GM23338 (cell line): ENCODE data around the gene RFX3. TPM values are rescaled to one million over a fixed set of nuclear protein-coding genes. Genes with fewer than 3 reads are reported as not detected.

Experiments used
- ATAC-seq: fragments of 200-7000 bp; cut with Tn5 transposase; 3 replicates; pipeline ENCODE4 v1.9.1; 2020
- DNase-seq: peaks from one replicate; pipeline ENCODE4 v3.0.0-alpha.2; 2015; ENCODE audit warnings: low spot score
- H2AFZ ChIP-seq: fragments of 200-600 bp; sonication (generic); 2 replicates; pipeline ENCODE4 v1.8.0; 2016; ENCODE audit warnings: antibody characterized with exemption, mild to moderate bottlenecking, moderate library complexity
- H3F3A ChIP-seq: fragments of 200-600 bp; sonication (generic); replicated peaks from 2 replicates; pipeline ENCODE4 v1.8.0; 2017; ENCODE audit warnings: antibody characterized with exemption, mixed run types, low read depth
- H3K27ac ChIP-seq: fragments of 200-600 bp; sonication (generic); 2 replicates; pipeline ENCODE4 v1.6.1; 2016; ENCODE audit warnings: low read depth
- H3K27me3 ChIP-seq: fragments of 200-600 bp; sonication (generic); 2 replicates; pipeline ENCODE4 v1.8.0; 2016; ENCODE audit warnings: mild to moderate bottlenecking, mixed run types, moderate library complexity; ENCODE audit not compliant: insufficient read depth
- H3K36me3 ChIP-seq: fragments of 200-600 bp; sonication (generic); 2 replicates; pipeline ENCODE4 v1.8.0; 2016; ENCODE audit warnings: mild to moderate bottlenecking; ENCODE audit not compliant: insufficient read depth
- H3K4me1 ChIP-seq: fragments of 200-600 bp; sonication (generic); 2 replicates; pipeline ENCODE4 v1.8.0; 2016; ENCODE audit warnings: mild to moderate bottlenecking, moderate library complexity; ENCODE audit not compliant: insufficient read depth
- H3K4me2 ChIP-seq: fragments of 200-600 bp; sonication (generic); 2 replicates; pipeline ENCODE4 v1.7.1; 2017; ENCODE audit warnings: mixed run types
- H3K4me3 ChIP-seq: fragments of 200-600 bp; sonication (generic); 2 replicates; pipeline ENCODE4 v1.6.1; 2016; ENCODE audit warnings: mixed run types
- H3K79me2 ChIP-seq: fragments of 200-600 bp; sonication (generic); replicated peaks from 2 replicates; pipeline ENCODE4 v1.8.0; 2017; ENCODE audit warnings: mild to moderate bottlenecking; ENCODE audit not compliant: insufficient read depth
- H3K9me2 ChIP-seq: fragments of 200-600 bp; sonication (generic); 2 replicates; pipeline ENCODE4 v1.8.0; 2017; ENCODE audit not compliant: insufficient read depth
- H4K20me1 ChIP-seq: fragments of 200-600 bp; sonication (generic); replicated peaks from 2 replicates; pipeline ENCODE4 v1.8.0; 2017; ENCODE audit warnings: mild to moderate bottlenecking; ENCODE audit not compliant: insufficient read depth
- H3K27ac Mint-ChIP-seq: 2 replicates; pipeline ENCODE4 v1.8.0; 2020; ENCODE audit warnings: inconsistent platforms, mild to moderate bottlenecking, moderate library complexity, mixed read lengths
- H3K27me3 Mint-ChIP-seq: 3 replicates; pipeline ENCODE4 v1.8.0; 2022; ENCODE audit warnings: low read depth, mild to moderate bottlenecking, moderate library complexity, mixed read lengths, inconsistent platforms; ENCODE audit not compliant: insufficient read depth, poor library complexity
- H3K36me3 Mint-ChIP-seq: 3 replicates; pipeline ENCODE4 v1.8.0; 2021; ENCODE audit warnings: low read depth, mild to moderate bottlenecking, inconsistent platforms, moderate library complexity, mixed read lengths
- H3K4me1 Mint-ChIP-seq: 3 replicates; pipeline ENCODE4 v1.8.0; 2020; ENCODE audit warnings: mild to moderate bottlenecking, inconsistent platforms, mixed read lengths
- H3K4me3 Mint-ChIP-seq: 3 replicates; pipeline ENCODE4 v1.8.0; 2021; ENCODE audit warnings: moderate library complexity, mild to moderate bottlenecking, inconsistent platforms, mixed read lengths
- H3K9me3 Mint-ChIP-seq: 3 replicates; pipeline ENCODE4 v1.8.0; 2020; ENCODE audit warnings: moderate library complexity, mild to moderate bottlenecking, inconsistent platforms, mixed read lengths
- CREB1 ChIP-seq: fragments of 250-450 bp; sonication (Bioruptor Pico); IDR thresholded peaks from 2 replicates; pipeline ENCODE4 v1.5.0; 2020; ENCODE audit warnings: low read depth, mild to moderate bottlenecking, moderate library complexity
- CTCF ChIP-seq, 2 experiments: fragments of 200-600 bp in 1 of 2; sonication (generic) in 1 of 2; conservative IDR thresholded peaks; 2 replicates each; pipeline versions ENCODE4 v1.5.1 to v1.6.1; 2016 to 2017; ENCODE audit warnings: antibody characterized with exemption in 2 of 2, low read depth in 2 of 2, mild to moderate bottlenecking in 2 of 2, moderate library complexity in 1 of 2
- ETS1 ChIP-seq: IDR thresholded peaks from 2 replicates; pipeline ENCODE4 v1.6.1; 2016; ENCODE audit warnings: antibody characterized with exemption
- EZH2 ChIP-seq: fragments of 200-600 bp; sonication (generic); IDR thresholded peaks from one replicate; pipeline ENCODE4 v1.8.0; 2017; ENCODE audit warnings: antibody characterized with exemption, mild to moderate bottlenecking, low read depth; ENCODE audit not compliant: unreplicated experiment
- EZH2phosphoT487 ChIP-seq: fragments of 200-600 bp; sonication (generic); IDR thresholded peaks from one replicate; pipeline ENCODE4 v1.8.1; 2018; ENCODE audit warnings: antibody characterized with exemption; ENCODE audit not compliant: unreplicated experiment
- JUNB ChIP-seq: IDR thresholded peaks from one replicate; pipeline ENCODE4 v1.6.1; 2016; ENCODE audit warnings: antibody characterized with exemption; ENCODE audit not compliant: unreplicated experiment
- NANOG ChIP-seq: IDR thresholded peaks from 2 replicates; pipeline ENCODE4 v1.6.1; 2016; ENCODE audit warnings: antibody characterized with exemption, borderline replicate concordance
- POLR2AphosphoS5 ChIP-seq: IDR thresholded peaks from 2 replicates; pipeline ENCODE4 v1.6.1; 2016; ENCODE audit warnings: antibody characterized with exemption, low read depth
- REST ChIP-seq: IDR thresholded peaks from one replicate; pipeline ENCODE4 v1.6.1; 2018; ENCODE audit warnings: antibody characterized with exemption; ENCODE audit not compliant: unreplicated experiment
- STAT1 ChIP-seq: IDR thresholded peaks from one replicate; pipeline ENCODE4 v1.6.1; 2016; ENCODE audit warnings: antibody characterized with exemption; ENCODE audit not compliant: unreplicated experiment
- ZNF114 ChIP-seq: fragments of 250-450 bp; sonication (Bioruptor Pico); IDR thresholded peaks from 2 replicates; pipeline ENCODE4 v1.5.0; 2020; ENCODE audit warnings: mild to moderate bottlenecking, moderate library complexity
- ZNF331 ChIP-seq: fragments of 250-450 bp; sonication (Bioruptor Pico); IDR thresholded peaks from 2 replicates; pipeline ENCODE4 v1.5.0; 2020; ENCODE audit warnings: low read depth, mild to moderate bottlenecking, moderate library complexity
- ZNF462 ChIP-seq: fragments of 250-450 bp; sonication (Bioruptor Pico); IDR thresholded peaks from 2 replicates; pipeline ENCODE4 v1.5.0; 2020; ENCODE audit warnings: mild to moderate bottlenecking, moderate library complexity
- polyA plus RNA-seq: library from polyadenylated mRNA; unstranded; fragments of >200 nt; fragmentation: Nextera tagmentation; extraction: Ambion mirVana; gene quantifications from 2 replicates; pipeline ENCODE4 v1.2.1, GENCODE V29; 2016
- total RNA-seq: library from RNA; depleted of rRNA; stranded (reverse); fragments of >200 nt; shearing (Covaris generic); gene quantifications from 2 replicates; pipeline ENCODE4 v1.2.3, GENCODE V29; 2014

Gene RFX3
- total and polyA plus RNA-seq, 2 experiments from 2014 or later = 9.8 to 22.1 TPM

- Histone ChIP-seq H3K9me2 (no peaks in the 10 kb centered on the region), H4K20me1 (0 out of 2 replicates have a peak, but pooled peaks cover 3% of the 10 kb centered on the region), H3F3A (no peaks in the 10 kb centered on the region), H3K4me2 (no peak overlapping the region), H2AFZ (no peak overlapping the region), H3K4me3 (no peak overlapping the region), H3K27ac (no peak overlapping the region), H3K79me2 (peaks cover 23% of the 10 kb centered on the region), H3K4me1 (peaks cover 17% of the 10 kb centered on the region), H3K36me3 (no peaks in the 10 kb centered on the region; the same call in 1 of the 2 replicates), H3K27me3 (no peaks in the 10 kb centered on the region)
- no peak for DNase-seq
- H3K27me3 Mint-ChIP-seq = no peaks in the 10 kb centered on the region
- no peaks in the 10 kb centered on the region; the same call in 2 of the 3 replicates for H3K36me3 Mint-ChIP-seq
- peaks cover 17% of the 10 kb centered on the region for H3K4me1 Mint-ChIP-seq
- no peak overlapping the region for H3K27ac Mint-ChIP-seq
- no peaks in the 10 kb centered on the region for H3K9me3 Mint-ChIP-seq
- H3K4me3 Mint-ChIP-seq = no peak overlapping the region
- TF ChIP-seq STAT1 = no peak
- no peak for TF ChIP-seq ZNF462
- no peak for TF ChIP-seq EZH2
- TF ChIP-seq NANOG = no peak
- no peak for TF ChIP-seq JUNB
- no peak for TF ChIP-seq CTCF (conservative IDR thresholded peaks at IDR 0.05; ENCODE audit: low read depth in 2 of 2)
- no peak for TF ChIP-seq EZH2phosphoT487
- TF ChIP-seq POLR2AphosphoS5 = no peak
- TF ChIP-seq CREB1 (CRISPR knock-in tag) = no peak
- TF ChIP-seq ZNF331 = no peak
- no peak for TF ChIP-seq ZNF114 (CRISPR knock-in tag)
- TF ChIP-seq ETS1 = no peak
- no peak for TF ChIP-seq REST
- no peak for ATAC-seq
Observed at GRCh38 chr9:3464033-3464638, 61.7 kb downstream of the RFX3 start.
